ENCODE data around the gene STRBP. TPM values are rescaled to one million over a fixed set of nuclear protein-coding genes. Genes with fewer than 3 reads are reported as not detected.

STRBP gene
- total RNA-seq, 1 donor from 2014 or later = 58.9 TPM

- no peak for DNase-seq (ENCODE audit: low read depth, low spot score)
- H3K4me1 Mint-ChIP-seq = peaks cover 28% of the 10 kb centered on the region
- peak overlapping the region; percentile 85 for H3K4me3 Mint-ChIP-seq
- TF ChIP-seq CTCF (conservative IDR thresholded peaks at IDR 0.05) = no peak
- H3K27me3 Mint-ChIP-seq (ENCODE audit: low read depth) = peaks cover 8% of the 10 kb centered on the region
- no peaks in the 10 kb centered on the region for H3K36me3 Mint-ChIP-seq (ENCODE audit: low read depth)
- H3K27ac Mint-ChIP-seq (ENCODE audit: unreplicated experiment) = no peak overlapping the region
- H3K9me3 Mint-ChIP-seq = no peaks in the 10 kb centered on the region
These were observed 895 bp upstream of the STRBP start for GRCh38 chr9:123269281-123269680.

- Mint-ChIP-seq H3K4me1 (peaks cover 30% of the 10 kb centered on the region), H3K27ac (ENCODE audit: unreplicated experiment) (no peak overlapping the region), H3K36me3 (ENCODE audit: low read depth) (no peaks in the 10 kb centered on the region), H3K9me3 (no peaks in the 10 kb centered on the region), H3K27me3 (ENCODE audit: low read depth) (peaks cover 8% of the 10 kb centered on the region), H3K4me3 (no peak overlapping the region)
- TF ChIP-seq CTCF (conservative IDR thresholded peaks at IDR 0.05) = no peak
- DNase-seq (ENCODE audit: low read depth, low spot score) = no peak
These were observed 254 bp downstream of the STRBP start for GRCh38 chr9:123268199-123268464.

GRCh38 chr9:123267481-123268198 is 746 bp downstream of the STRBP start:
- DNase-seq (ENCODE audit: low read depth, low spot score) = no peak
- Mint-ChIP-seq H3K27me3 (ENCODE audit: low read depth) (peaks cover 8% of the 10 kb centered on the region), H3K36me3 (ENCODE audit: low read depth) (no peaks in the 10 kb centered on the region), H3K4me3 (peak overlapping the region; percentile 86), H3K4me1 (peaks cover 30% of the 10 kb centered on the region), H3K9me3 (no peaks in the 10 kb centered on the region), H3K27ac (ENCODE audit: unreplicated experiment) (no peak overlapping the region)
- no peak for TF ChIP-seq CTCF (conservative IDR thresholded peaks at IDR 0.05)

- no peaks in the 10 kb centered on the region for H3K36me3 Mint-ChIP-seq (ENCODE audit: low read depth)
- DNase-seq (ENCODE audit: low read depth, low spot score) = no peak
- peaks cover 30% of the 10 kb centered on the region for H3K4me1 Mint-ChIP-seq
- H3K27ac Mint-ChIP-seq (ENCODE audit: unreplicated experiment) = no peak overlapping the region
- no peaks in the 10 kb centered on the region for H3K9me3 Mint-ChIP-seq
- H3K4me3 Mint-ChIP-seq = peak overlapping the region; percentile 86
- peaks cover 8% of the 10 kb centered on the region for H3K27me3 Mint-ChIP-seq (ENCODE audit: low read depth)
- TF ChIP-seq CTCF (conservative IDR thresholded peaks at IDR 0.05) = no peak
These were observed 1.6 kb downstream of the STRBP start for GRCh38 chr9:123266655-123267399.

- Mint-ChIP-seq H3K36me3 (ENCODE audit: low read depth) (no peaks in the 10 kb centered on the region), H3K4me1 (peaks cover 30% of the 10 kb centered on the region), H3K4me3 (peak overlapping the region; percentile 48), H3K9me3 (no peaks in the 10 kb centered on the region), H3K27me3 (ENCODE audit: low read depth) (peaks cover 8% of the 10 kb centered on the region), H3K27ac (ENCODE audit: unreplicated experiment) (no peak overlapping the region)
- TF ChIP-seq CTCF (conservative IDR thresholded peaks at IDR 0.05) = no peak
- no peak for DNase-seq (ENCODE audit: low read depth, low spot score)
These were observed 2.6 kb downstream of the STRBP start for GRCh38 chr9:123265833-123266232.

All from neural crest cell (in vitro differentiated cells).